HG02852 (cell line): Measurements from ENCODE around the gene MYL7.
"Not testable (repeated sequence)": the region's sequence is repeated elsewhere in the genome, so short reads cannot be mapped to it uniquely, and the experiment has no call there.

ENCODE experiments used
- ATAC-seq: cut with Tn5 transposase; IDR thresholded peaks from one replicate; pipeline ENCODE4 v1.9.1; 2021; ENCODE audit warnings: mild to moderate bottlenecking, moderate library complexity; ENCODE audit not compliant: unreplicated experiment

Gene MYL7

DNA sequence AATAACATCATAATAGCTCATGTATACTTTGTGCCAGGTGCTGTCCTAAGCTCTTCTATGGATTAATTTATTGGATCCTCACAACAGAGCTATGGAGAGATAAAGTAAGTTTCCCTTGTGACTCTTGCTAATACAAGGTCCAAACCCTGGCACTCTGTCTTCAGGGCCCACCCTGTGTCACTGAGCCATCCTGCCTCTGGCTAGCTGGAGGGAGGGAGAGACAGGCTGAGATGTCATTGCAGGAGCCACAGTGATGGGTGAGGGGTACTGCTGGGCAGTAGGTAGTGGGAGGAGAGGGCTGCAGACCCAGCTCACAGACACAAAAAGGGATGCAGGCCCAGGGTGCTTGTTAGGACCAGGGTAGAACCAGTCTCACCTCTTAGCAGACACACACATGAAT lies 31.2 kb upstream of the MYL7 start:
- no peak for ATAC-seq

- ATAC-seq: not testable (repeated sequence)
Measured at GRCh38 chr7:44171901-44172300, 30.8 kb upstream of the MYL7 start.

DNA sequence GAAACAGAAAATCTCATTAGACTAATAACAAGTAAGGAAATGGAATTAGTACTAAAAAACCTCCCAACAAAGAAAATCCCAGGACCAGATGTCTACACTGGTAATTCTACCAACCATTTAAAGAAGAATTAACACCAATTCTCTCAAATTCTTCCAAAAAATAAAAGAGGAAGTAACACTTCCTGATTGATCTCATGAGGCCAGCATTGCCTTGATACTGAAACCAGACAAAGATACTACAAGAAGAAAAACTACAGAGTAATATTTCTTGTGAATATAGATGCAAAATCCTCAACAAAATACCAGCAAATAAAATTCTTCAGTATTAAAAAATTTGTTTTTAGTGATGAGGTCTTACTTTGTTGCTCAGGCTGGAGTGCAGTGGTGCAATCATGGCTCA lies 26.8 kb upstream of the MYL7 start:
- no peak for ATAC-seq

DNA sequence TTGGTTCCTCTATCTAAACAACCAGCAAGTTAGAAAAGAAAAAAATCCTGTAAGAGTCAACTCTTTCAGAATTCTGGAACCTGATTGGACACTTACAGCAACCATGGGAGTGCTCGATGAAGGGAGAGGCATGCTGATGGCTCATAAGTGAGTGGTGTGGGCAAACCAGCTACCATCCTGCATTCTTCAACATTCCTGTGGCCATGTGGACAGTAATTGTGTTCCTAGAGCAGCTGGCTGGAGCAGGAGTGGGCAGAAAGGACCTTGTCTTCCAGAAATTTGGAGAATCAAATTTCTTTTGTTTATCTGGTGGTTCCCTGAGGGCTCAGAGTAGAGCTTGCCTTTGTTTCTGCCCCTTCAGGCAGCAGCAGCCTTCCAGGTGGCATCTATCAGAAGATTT lies 22.5 kb upstream of the MYL7 start:
- no peak for ATAC-seq

DNA sequence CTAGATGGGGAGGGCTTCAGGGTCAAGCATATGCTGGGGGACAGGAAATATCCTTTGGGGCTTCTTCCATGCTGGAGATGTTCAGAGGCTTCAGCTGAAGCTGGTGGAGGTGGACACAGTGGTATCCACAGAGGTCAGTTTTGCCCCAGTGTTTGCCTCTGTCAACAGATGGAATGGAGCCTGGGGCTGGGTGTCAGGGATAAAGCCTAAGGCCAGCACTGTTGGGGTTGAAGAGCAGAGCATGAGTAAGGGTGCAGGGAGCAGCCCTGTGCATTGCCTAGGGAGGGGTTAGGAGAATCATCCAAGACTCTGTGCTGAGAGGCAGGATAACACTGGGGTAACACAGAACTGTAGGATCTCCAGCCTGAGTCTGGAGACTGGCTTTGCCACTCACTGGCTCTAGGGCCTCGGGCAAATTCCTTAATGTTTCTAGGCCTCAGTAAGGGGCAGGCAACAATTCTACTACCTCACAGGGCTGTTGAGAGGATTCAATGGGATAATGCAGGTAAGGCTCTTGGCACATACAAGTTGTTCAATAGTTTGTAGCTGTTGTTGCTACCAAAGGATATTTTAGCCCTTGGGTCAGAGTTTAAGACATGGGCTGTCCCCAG lies 21.8 kb upstream of the MYL7 start:
- no peak for ATAC-seq

DNA sequence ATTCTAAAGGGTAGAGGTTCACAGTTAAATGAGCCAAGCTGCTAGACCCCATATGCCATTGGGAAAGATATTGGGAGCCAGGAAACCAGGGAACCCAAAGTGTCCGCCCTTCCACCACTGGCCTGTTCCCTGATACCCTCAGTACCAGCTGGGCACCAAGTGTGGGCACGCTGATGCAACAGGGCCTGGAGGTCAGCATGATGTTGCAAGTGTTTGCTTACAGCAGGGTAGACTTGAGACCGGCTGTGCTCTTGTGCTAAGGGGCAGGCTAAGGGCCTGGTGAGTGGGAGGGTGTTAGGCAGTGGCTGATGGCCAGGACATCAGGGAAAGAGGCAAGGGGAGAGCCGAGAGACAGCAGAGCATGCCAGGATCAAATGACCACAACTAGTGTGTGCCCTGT lies 21.0 kb upstream of the MYL7 start:
- ATAC-seq: no peak

DNA sequence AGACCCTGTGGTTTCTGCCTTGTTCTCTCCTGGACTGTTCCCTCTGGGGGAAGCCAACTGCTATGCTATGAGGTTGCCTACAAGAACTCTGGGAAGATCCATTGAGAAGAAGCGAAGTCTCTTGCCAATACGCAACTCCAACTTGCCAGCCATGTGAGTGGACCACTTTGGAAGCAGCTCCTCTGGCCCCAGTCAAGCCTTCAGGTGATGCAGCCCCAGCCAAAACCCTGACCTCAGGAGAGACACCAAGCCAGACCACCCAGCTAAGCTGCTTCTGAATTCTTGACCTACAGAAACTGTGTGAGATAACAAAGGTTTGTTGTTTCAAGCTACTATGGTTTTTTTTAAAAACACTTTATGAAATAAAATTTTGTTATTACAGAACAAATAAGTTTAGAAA lies 20.2 kb upstream of the MYL7 start:
- ATAC-seq: no peak

- no peak for ATAC-seq
Measured at GRCh38 chr7:44159824-44160630, 18.9 kb upstream of the MYL7 start.

GRCh38 chr7:44158873-44159631 lies 17.9 kb upstream of the MYL7 start:
- ATAC-seq: no peak

- ATAC-seq: no peak
Measured at GRCh38 chr7:44158096-44158872, 17.2 kb upstream of the MYL7 start.

GRCh38 chr7:44157116-44158080 lies 16.3 kb upstream of the MYL7 start:
- no peak for ATAC-seq

DNA sequence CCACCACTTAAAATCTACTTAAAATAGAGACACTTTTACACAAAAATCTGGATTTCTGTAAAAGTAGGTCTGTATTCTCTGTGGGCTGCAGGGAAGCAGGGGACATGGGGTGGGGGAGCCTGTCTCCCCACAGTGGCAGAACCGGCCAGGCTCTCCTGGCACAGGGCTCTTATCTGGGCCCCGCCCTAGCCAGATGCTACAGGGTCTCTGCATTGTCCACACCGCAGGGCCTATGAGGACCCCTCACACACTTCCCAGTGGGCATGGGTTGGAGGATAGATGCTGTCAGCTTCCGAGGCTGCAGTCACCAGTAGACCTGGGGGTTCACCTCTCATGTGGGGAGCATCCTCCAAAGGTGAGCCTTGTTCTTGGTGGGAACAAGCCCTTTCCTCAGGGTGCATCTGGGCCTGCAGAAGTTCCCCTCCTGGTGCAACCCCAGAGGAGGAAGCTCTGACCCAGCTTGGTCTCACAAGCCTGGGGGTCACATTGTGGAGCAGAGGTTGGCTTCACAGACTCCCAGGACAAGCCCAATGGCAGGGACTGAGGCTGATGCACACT lies 15.4 kb upstream of the MYL7 start:
- ATAC-seq: no peak

- ATAC-seq: no peak
Measured at GRCh38 chr7:44155191-44156185, 14.4 kb upstream of the MYL7 start.

DNA sequence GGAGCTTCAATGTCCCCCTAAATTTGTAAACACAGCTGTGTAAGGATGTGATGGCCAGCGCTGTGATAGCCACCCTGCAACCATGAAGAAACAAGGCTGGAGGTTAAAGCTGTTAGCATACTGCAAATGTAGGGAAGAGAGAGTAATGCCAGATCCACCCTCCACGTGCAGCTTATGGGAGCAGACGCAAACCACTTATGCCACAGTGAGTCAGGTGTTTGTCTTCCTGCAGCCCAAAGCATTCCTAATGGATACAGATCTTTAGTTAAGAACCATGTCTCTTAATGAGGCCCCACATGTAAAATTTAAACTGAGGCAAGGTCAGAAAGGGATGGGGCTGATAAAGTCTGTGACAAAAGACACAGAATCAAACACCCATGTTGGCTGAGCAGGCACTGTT lies 13.6 kb upstream of the MYL7 start:
- no peak for ATAC-seq

DNA sequence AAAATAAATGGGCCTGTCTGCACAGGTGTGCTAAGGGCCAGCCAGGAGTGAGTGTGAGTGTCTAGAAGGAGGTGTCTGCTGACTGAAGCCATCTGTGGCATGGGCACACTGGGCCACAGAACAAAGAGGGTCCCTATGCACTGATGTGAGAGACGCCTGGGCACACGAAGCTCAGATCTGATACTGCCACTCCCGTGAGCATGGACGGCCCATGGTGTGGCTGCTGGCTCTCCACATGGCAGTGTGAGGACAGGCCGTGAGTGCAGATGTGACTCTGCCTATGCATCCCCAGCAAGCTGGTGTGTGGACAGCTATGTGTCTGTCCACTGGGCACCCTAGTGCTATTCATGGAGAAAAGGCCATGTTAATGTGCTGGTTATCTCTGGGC lies 12.8 kb upstream of the MYL7 start:
- ATAC-seq: no peak

DNA sequence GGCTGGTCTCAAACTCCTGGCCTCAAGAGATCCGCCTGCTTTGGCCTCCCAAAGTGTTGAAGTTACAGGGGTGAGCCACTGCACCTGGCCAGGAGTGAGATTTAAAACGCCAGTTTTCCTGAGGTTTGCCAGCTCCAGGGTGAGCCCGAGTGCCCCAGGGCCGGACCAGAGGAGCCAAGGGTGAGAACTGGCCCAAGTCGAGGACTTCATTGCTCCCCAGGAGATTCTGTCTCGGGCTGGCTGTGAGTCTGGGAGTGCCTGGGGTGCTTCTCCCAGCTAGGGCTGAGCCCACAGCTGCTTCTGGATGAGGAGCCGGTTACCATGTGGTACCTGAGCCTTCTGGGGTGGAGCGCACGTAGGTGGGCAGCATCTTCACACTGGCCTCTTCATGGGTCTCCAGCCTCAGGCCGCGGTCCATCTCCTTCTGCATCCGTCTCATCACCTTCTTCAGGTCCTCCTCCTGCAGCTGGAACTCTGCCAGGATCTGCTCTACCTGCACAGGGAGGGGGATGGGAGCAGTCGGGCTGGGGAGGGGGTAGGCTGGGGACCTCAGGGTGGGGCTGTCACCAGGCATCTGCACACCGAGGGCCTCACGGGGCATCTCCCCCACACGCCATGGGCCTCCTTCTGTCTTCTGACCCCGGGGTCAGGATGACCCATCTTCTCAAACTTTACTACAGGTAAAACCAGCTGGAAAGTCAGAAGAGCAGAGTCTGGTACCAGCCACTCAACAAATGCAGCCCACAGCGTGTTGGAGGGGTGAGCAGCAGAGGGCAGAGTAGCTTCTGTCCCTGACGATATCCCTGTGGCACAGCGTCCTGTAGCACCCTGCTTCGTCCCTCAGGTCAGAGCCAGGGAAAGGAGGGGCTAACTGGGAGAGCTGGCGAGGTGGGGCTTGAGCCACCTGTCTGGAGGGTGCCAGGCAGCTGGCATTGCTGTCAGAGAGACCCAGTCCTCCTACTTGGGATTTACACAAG lies 12.1 kb upstream of the MYL7 start:
- ATAC-seq: no peak

DNA sequence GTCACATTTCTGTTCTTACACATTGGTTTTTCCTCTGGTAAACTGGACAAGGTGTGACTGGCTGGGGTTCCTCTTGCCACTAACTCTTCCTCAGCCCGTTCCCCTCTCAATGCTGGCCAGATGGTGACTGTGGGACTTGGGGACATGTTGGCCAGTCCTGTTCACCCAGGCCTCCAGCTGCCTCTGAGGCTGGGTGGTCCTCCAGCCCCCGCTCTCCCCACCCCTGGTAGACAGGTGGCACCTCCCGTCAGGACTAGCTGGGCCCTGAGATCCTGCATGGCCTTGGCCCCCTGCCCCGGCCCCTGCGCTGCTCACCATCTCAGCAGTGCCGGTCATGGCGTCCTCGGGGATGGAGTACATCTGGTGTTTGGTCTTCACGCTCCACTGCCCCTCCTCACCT lies 10.8 kb upstream of the MYL7 start:
- ATAC-seq: no peak
